Activated CD4-positive, CD25-positive, alpha-beta regulatory T cell (primary cell): ENCODE measurements around the gene CUL1.

Experiments
- DNase-seq, 4 experiments: peaks; one replicate each; lab custom pipeline; 2025; lab: John Stamatoyannopoulos, UW

Gene CUL1

DNA sequence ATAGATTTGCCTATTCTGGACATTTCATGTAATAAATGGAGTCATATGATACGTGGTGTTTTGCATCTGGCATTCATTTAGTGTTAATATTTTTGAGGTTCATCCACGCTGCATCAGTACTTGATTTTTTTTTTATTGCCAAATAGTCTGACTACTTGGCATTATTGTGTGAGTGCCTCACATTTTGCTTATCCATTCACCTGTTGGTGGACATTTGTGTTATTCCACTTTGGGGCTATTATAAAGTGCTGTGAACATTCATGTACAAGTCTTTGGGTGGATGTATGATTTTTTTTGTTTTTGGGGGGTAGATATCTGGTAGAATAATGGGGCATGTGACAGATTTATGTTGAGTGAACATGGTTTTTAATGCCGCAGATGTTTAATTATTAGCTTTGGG is 19.7 kb downstream of the CUL1 start:
- no peak for DNase-seq

DNA sequence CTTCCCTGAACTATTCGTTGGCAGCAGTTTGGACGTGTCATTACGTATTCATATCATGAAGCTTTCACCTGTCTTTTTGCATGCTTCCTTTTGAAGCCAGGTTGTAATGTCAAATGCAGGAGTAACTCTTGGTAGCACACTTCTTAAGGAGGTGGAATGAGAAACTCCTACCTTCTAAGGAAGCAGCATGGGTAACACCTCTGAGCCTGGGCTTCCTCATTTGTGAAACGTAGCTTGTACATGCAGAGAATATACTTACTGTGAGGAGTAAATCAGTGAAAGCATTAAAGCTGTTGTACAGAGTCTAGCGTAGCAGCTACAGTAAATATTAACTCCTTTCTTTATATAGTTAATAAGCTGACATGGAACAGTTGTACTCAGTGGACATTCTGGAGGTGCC is 21.1 kb downstream of the CUL1 start:
- no peak for DNase-seq

DNA sequence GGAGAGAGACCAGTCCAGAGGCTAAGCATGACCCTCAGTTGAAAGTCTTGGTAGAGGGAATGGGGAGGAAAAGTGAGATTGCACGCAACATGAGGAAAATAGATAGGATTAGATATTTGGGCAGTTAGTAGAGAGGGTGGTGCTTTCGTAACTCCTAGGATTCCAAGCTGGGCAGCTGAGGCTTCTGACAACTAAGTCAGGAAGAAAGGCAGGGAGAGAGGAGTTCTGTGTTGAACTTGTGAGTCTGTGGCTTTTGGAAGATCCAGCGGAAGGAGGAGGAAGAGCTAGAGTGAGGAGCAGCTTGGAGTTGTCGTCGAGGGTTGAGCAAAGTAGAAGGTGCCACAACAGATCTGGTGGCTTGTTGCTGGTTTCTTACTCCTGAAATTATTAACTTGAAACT is 21.8 kb downstream of the CUL1 start:
- DNase-seq, result no peak

DNA sequence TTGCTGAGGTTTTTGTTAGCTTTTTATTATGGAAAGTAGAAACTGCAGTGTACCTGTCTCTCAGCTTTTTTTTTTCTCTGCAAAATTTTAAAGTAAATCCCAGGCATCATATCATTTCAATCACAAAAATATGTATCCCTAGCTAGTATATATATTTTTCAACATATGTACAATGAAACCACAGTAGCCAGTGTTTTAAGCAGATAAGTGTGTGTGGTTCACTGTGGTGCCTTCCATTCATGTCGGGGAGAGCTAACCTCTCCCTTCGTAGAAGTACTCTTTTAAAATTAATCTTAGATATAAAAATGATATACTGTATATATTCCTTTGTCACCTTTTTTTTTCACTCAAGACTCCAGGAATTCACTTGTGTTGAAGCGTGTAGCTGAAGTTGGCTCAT is 22.7 kb downstream of the CUL1 start:
- no peak for DNase-seq

DNA sequence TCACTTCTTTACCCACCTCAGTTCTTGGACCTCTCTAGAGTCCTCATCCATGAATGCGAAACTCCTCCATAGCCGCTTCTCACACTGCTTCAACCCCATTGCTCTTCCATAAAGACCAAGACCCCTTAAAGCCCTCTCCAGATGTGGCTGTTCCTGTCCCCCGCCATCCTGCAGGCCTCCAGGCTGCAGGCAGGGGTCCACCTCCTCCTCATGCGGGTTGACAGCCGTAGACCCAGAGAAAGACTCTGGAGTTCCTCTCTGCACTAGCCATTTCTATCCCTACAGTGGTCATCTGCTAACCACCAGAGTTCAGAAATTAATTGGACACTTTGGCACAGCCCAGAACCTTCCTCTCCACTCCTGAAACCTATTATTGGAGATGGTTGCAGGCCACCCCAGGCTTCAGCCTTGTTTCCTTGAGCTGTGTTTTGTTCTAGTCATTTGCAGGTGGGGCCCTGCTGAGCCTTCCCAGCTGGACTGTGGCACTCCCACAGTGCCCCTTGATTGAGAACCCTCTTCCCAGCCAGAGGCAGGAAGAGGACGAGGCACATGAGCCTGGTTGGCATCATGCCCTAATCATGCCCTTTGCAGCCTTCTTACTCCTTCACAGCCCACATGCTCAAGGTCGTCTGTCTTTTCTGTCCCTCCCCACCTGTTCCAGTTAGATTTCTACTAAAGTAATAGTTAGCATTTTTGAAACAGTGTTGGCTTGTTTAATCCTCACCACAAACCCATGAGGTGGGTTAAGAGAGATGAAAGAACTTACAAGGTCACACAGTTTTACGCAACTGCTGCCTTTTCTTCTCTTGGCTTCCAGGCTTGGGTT is 23.9 kb downstream of the CUL1 start:
- DNase-seq, result no peak

DNA sequence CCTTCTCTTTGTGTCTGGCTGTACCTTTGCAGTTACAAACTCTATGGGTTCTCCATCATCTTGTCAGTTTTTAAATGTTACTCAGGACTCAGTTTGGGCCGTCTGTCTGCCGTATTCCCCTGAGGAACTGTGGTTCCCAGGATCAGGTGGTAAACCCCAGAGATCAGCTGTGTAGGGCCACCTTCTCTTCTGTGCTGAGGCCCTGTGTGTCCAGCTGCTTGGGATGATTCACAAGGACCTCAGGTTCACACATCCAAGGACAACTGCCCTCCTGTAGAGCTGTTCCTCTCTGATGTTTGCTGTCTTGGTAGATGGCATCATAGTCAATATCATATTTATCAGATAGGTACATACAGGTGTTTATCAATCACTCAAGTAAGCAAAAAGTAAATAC is 24.5 kb downstream of the CUL1 start:
- no peak for DNase-seq

DNA sequence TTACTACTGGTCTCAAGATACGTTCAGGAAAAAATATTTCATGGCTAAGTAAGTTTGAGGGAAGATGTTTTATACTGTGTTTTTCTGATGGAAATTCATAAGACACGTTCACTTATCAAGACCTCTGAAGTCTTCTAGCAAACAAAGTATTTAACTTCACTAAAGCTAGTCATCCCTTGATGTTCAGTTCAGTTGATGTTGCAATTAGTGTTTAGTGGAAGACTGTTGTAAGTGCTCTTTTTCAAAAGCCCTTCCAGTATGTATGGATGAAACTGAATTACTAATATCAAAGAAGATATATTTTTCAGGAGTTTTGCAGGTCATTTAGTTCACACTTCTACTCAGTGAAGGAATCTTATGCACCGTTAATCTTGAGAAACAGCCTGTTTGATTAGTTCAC is 25.1 kb downstream of the CUL1 start:
- DNase-seq, result no peak

DNA sequence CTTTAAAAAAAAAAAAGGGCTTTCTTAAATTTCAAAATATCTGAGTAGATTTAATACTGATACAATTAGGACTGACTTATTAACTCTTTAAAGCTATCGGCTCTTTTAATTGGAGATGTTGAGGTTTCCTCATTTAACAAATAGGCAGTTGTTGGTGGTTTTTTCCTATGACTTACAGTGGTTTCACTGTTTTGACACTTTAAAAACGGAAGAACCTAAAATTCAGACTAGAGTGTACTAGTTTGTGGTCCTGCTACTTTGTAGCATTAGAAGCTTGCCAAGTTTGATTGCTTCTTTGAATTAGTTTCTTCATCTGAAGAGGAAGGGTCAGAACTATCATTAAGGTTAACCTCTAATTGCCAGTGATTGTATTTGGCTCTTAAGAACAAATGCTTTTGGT is 27.7 kb downstream of the CUL1 start:
- DNase-seq, result no peak

DNA sequence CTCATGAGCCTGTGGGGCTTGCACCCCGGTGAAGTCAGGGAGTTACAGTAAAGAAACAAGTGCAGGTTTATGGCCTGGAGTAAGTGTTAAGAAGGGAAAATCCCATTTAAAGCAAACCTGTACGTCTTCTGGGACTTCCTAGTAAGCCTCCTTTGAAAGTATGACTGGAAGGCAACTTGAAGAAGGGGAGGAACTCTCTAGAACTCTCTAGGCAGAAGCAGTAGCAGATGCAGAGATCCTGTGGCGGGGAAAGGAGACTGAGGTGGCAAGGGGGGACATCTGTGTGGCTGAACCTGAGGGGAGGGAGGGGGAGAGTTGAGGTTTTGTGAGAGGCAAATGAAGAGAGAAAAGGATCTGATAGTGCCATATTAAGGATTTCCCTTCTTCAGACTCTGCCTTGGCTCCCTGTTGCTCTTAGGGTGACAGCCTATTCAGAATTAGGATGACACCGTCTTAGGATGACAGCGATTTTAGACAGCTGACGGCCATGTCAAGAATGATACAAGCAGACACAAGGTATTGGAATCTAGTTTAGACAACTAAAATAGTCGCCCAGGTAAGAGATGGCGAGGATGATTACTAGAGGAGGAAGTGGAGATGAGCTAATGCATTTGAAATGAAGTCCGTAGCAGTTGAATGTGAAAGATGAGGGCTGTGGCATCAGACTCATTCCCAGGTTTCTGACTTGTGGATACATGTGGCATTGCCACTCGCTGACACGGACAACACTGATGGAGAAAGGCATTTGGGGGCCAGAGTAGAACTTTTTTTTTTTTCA is 29.0 kb downstream of the CUL1 start:
- DNase-seq, result no peak

DNA sequence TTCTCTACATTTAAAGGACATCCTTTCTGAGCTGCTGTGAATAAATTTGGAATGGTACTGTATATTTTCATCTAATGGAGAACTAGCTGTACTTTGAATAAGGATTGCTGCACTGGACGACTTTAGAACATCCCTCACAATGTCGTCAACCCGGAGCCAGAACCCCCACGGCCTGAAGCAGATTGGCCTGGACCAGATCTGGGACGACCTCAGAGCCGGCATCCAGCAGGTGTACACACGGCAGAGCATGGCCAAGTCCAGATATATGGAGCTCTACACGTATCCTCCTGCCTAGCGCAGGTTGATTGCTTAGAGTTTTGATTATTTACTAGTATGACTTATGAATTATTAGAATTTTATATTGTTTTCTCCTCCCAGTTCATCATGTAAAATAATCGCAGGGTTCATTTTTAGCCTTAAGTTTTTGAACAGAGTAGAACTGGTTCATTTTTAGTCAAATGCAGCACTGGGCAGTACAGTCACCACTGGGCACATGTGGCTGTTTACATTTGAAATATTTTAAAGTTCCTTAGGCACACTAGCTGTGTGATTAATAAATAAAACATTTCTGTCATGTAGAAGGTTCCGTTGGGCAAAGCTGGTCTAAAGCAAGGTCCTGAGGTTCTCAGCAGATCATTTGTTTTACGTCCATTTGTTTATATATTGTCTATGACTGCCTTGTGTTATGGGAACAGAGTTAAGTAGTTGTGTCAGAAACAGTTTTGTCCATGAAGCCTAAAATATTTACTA is 31.5 kb downstream of the CUL1 start:
- no peak for DNase-seq

DNA sequence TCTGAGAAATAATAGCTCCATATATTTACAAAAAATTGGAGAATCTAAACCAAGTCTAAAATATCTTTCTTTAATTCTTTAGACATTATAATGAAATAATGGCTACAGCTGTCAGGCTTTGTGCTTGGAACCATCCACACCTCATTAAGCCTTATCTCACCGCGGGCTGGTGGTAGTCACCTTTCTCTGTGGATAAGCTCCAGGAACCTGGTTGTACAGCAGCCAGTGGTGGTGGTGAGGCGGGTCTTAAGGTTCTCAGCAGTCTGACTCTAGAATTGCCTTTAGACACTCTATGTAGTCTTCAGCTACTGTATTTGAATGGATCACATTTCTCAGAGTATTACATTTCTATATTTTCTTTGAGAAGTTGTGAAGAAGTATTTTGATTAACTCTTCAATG is 34.2 kb downstream of the CUL1 start:
- DNase-seq, result no peak

DNA sequence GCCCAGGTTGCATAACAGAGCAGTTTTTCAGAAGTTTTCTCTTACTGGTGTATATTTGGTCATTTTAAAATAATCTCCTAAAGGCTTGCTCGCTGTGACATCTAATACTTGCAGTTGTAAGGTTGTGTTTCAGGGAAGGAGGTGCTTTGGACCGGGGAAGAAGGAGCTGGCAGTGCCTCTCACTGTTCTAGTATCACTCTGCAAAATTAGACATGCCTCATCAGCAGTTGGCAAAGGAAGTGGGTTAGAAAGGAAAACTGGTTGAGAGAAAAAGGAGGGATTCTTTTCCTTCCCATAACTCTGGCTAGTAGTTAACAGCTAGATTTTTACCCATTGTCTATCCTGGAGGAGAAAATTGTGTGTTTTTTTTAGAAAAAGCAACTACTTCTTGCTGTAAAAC is 34.8 kb downstream of the CUL1 start:
- DNase-seq, result no peak

DNA sequence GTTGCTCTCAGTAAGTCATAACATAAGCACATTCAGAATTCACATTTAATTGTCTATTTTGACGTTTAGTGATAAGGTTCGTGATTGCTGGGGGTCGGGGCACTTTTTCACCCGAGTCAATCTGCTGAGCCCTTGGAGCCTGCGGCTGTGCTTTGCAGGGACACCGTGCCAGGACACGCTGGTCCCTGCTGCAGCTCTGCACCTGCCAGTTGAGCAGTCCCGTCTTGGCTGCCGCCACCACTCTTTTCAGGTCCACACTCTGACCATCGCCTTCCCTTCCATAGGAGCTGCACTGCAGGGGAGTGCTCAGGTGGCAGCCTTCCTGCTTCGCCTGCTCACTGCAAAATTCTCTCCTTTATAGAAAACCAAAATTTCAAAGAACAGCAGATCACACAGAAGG is 36.4 kb downstream of the CUL1 start:
- DNase-seq, result no peak

DNA sequence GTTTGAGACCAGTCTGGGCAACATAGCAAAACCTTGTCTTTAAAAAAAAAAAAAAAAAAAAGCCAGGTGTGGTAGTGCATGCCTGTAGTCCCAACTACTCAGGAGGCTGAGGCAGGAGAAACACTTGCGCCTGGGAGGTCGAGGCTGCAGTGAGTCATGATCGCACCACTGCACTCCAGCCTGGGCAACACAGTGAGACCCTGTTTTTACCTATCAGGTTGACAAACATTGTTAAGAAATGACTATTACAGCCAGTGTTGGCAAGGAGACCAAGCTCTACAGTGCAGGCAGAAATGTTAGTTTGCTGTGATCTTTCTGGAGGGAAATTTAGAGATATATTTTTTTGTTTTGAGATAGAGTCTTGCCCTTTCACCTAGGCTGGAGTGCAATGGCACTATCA is 37.3 kb downstream of the CUL1 start:
- no peak for DNase-seq

DNA sequence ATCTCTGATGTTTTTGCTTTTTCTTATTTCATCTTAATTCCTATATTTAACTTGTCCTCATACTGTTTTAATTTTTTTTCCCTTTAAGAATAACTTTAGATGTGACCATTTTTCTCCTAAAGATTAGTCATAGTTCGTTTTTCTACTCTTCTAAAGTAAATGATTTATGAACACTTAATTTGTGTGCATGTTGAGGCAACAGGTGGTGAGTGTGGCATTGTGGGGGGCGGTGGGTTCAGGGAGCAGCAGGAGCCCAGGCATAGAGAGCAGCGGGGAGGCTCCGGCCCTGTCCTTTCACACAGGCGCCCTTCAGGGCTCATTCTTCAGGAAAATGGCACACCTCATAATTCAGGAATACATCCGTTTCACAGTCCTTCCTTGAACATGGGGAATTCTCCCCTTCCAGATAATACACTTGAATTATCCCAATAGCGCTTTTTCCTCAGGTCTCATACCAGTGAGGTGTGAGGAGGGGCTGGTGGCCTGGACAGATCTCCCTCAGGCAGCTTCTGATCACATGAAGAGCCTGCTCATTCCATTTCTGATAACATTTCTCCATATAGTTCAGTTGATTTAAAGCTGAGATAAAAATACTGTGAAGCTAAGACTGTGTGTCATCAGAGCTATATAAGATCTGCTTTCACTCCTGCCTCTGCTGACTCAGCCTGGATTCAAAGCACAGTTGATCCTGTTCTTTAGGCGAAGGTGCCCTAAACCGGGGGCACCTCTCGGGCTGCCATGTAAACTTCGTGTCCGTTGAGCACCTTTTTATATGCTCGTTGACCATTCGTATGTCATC is 40.2 kb downstream of the CUL1 start:
- no peak for DNase-seq

DNA sequence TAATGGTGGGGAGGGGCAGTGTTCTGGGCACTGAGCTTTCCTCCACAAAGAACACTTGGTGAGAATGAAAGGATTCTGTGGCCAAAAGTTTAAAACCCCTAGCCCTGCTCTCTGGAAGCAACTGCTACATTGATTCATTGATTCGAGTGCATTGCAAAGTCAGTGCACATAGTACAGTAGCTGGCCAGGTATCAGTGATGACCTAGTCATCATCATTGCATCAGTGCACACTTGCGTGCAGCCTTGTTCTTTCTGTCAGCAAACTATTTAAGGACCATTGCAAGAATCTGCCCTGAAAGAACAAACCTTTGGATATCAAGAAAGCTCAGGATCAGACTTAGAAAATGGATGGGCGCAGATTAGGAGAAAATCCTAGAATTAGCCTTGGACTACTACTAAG is 47.4 kb downstream of the CUL1 start:
- no peak for DNase-seq

DNA sequence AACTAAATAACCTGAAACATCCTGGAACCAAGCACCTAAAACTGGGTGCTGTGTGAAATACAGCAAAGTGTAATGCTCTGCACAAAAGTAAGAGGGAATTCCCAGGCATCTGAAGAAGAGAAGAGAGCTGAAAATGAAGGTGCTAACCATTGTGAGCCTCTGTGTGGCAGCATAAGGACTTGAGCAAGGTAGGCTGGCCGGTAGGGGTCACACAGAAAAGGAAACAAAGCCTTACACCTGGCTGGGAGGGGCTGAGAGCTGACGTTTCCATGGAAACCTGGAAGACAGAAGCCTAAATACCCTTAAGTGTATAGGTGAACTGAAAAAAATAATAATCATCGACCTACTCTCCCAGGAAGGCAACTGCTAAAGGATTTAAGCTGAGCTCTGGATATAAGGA is 48.6 kb downstream of the CUL1 start:
- DNase-seq, result no peak

DNA sequence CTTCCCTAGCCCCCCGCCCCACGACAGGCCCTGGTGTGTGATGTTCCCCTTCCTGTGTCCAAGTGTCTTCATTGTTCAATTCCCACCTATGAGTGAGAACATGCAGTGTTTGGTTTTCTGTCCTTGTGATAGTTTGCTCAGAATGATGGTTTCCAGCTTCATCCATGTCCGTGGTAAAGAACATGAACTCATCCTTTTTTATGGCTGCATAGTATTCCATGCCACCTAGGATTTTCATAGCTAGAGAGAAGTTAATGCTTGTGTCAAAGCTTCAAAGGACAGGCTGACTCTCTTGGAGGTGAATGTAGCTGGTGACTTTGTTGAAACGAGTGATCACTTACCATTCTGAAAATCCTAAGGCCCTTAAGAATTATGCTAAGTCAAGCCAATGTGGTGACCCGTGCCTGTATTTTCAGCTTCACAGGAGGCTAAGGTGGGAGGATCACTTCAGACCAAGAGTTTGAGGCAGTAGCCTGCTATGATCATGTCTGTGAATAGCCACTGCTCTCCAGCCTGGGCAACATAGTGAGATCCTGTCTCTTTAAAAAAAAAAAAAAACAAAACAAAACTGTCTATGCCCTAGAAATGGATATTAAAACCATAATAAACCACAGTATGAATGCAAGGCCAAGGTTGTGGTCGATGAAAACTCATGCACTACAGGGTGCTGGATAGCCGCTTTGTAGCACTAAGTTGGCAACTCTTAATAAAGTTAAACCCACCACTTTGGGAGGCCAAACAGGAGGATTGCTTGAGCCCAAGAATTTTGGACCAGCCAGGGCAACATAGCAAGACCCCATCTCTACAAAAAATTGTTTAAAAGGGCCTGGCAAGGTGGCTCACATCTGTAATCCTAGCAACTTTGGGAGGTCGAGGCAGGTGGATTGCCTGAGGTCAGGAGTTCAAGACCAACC is 52.0 kb downstream of the CUL1 start:
- no peak for DNase-seq

DNA sequence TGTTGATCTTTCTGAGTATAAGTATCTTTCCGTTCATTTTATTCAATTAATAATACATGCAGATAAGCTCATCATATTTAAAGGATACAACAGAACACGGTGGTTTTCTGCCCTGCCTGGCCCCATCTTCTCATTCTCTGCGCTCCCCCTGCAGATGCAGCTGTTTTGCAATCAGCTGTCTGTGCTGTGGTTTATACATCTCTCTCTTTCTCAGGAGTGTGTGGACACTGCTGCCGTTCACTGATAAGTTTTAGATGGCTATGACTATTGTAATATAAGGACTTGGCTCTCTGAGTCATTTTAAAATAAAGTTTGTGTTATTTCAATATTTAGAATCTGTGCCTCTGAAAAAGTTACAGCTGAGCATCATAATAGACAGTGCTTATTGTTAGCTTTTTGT is 54.5 kb downstream of the CUL1 start:
- DNase-seq, result no peak

DNA sequence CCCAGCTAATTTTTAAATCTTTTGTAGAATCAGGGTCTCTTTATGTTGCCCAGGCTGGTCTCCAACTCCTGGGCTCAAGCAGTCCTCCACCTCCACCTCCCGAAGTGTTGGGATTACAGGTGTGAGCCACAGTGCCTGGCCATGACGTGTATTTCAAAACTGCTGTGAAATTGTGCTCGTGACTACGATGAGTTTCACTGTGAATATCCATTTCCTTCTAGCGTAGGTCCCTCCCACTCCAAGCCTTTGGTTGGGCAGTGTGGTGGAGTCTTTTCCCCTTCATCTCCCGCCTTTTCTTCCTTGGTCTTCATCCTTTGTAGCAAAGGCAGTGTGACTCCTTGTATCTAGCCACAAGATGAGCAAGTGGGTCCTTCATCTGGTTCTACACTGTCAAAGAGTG is 56.2 kb downstream of the CUL1 start:
- DNase-seq, result no peak
